OCI-LY7 (cell line): ENCODE data around the gene ZNF474.

Source experiments
- EZH2phosphoT487 ChIP-seq: fragments of 200-600 bp; sonication (generic); IDR thresholded peaks from 2 replicates; pipeline ENCODE4 v1.6.1; 2018; ENCODE audit warnings: low read depth, borderline replicate concordance, mild to moderate bottlenecking, mixed run types, antibody characterized with exemption, low read length, moderate library complexity, mixed read lengths
- TF ChIP-seq, protein P1 (sequence below): fragments of 200-600 bp; sonication (generic); conservative IDR thresholded peaks from 2 replicates; pipeline ENCODE4 v1.5.1; 2014; ENCODE audit warnings: mild to moderate bottlenecking, antibody characterized with exemption, low read length, moderate library complexity, mixed read lengths

DNA sequence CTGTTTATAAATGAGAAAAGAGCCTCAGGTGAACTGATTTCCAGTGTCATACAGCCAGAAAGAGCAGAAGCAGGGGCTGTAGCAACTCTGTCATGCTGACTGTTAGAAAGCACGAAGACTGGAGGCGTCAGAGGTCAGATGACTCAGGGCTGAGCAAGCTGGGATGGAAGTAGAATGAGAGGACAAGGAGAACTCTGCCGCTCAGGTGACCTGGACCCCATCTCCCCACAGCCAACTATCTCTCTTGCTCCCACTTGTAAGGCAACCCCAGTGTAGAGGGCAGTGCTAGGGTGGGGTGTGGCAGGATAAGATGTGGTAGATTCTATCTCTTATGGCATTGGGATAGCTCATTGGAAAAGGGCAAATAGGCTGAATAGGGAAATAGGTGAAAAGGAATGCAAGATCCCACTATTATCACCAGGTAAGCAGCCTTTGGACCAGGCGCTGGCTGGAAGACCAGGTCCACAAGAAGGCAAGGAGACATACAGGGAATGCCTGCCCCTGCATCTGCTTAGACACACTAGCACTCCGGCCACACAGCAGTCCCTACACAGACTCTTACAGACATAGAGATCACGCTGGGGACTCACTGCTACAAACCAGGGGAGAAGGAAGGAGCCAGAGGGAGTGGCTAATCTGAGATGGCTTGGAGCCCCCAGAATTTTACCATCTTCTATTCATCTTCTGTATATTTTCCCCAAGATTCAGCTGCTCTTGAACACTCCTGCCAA lies 30.1 kb upstream of the ZNF474 start:
- TF ChIP-seq, protein P1, sequence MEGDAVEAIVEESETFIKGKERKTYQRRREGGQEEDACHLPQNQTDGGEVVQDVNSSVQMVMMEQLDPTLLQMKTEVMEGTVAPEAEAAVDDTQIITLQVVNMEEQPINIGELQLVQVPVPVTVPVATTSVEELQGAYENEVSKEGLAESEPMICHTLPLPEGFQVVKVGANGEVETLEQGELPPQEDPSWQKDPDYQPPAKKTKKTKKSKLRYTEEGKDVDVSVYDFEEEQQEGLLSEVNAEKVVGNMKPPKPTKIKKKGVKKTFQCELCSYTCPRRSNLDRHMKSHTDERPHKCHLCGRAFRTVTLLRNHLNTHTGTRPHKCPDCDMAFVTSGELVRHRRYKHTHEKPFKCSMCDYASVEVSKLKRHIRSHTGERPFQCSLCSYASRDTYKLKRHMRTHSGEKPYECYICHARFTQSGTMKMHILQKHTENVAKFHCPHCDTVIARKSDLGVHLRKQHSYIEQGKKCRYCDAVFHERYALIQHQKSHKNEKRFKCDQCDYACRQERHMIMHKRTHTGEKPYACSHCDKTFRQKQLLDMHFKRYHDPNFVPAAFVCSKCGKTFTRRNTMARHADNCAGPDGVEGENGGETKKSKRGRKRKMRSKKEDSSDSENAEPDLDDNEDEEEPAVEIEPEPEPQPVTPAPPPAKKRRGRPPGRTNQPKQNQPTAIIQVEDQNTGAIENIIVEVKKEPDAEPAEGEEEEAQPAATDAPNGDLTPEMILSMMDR, result no peak
- TF ChIP-seq EZH2phosphoT487, result no peak
